Caco-2 (cell line): ENCODE results near the gene TMEM37. TPM values are rescaled to one million over a fixed set of nuclear protein-coding genes. Genes with fewer than 3 reads are reported as not detected.

Source experiments
- BruUV-seq: library from RNA; stranded (reverse); fragments of 400-500 nt; replicated peaks from 2 replicates; lab custom pipeline; 2021; lab: Mats Ljungman, UMichigan
- CTCF ChIA-PET: fragments of 300-600 bp; sonication (Branson Sonifier 250); formaldehyde crosslinking; loops from one replicate; lab custom pipeline; 2022; ENCODE audit warnings: antibody characterized with exemption; lab: Charles Lee
- POLR2A ChIA-PET: fragments of 300-600 bp; sonication (Branson Sonifier 250); formaldehyde crosslinking; loops from one replicate; lab custom pipeline; 2022; ENCODE audit warnings: antibody characterized with exemption; lab: Charles Lee
- DNase-seq, 2 experiments: peaks; one replicate each; pipeline versions ENCODE4 v3.0.0 to v3.0.0-alpha.2; 2020 to 2022
- H3K27me3 ChIP-seq: replicated peaks from 2 replicates; pipeline ENCODE4 v1.6.0; 2011; ENCODE audit warnings: low read length; ENCODE audit not compliant: control insufficient read depth, insufficient read depth
- H3K36me3 ChIP-seq: 2 replicates; pipeline ENCODE4 v1.5.1; 2011; ENCODE audit warnings: low read length; ENCODE audit not compliant: control insufficient read depth, insufficient read depth
- H3K4me1 ChIP-seq: fragments of 250-450 bp; sonication (Bioruptor Pico); 2 replicates; pipeline ENCODE4 v1.5.1; 2020; ENCODE audit warnings: mild to moderate bottlenecking
- H3K4me3 ChIP-seq: 2 replicates; pipeline ENCODE4 v1.5.1; 2011; ENCODE audit warnings: low read depth, mild to moderate bottlenecking, control low read depth, low read length
- H3K9me3 ChIP-seq: fragments of 250-450 bp; sonication (Bioruptor Pico); 2 replicates; pipeline ENCODE4 v1.5.1; 2020; ENCODE audit warnings: mild to moderate bottlenecking, moderate library complexity
- H3K27ac Mint-ChIP-seq: one replicate; pipeline ENCODE4 v1.8.0; 2022; ENCODE audit warnings: mixed read lengths; ENCODE audit not compliant: unreplicated experiment
- H3K27me3 Mint-ChIP-seq: one replicate; pipeline ENCODE4 v1.8.0; 2022; ENCODE audit warnings: mixed read lengths; ENCODE audit not compliant: insufficient read depth, unreplicated experiment
- H3K36me3 Mint-ChIP-seq: one replicate; pipeline ENCODE4 v1.8.0; 2022; ENCODE audit warnings: mild to moderate bottlenecking, mixed read lengths; ENCODE audit not compliant: insufficient read depth, unreplicated experiment
- H3K4me1 Mint-ChIP-seq: one replicate; pipeline ENCODE4 v1.8.0; 2022; ENCODE audit warnings: low read depth, mixed read lengths; ENCODE audit not compliant: unreplicated experiment
- H3K4me3 Mint-ChIP-seq: one replicate; pipeline ENCODE4 v1.8.0; 2022; ENCODE audit warnings: mild to moderate bottlenecking, moderate library complexity, mixed read lengths; ENCODE audit not compliant: unreplicated experiment
- H3K9me3 Mint-ChIP-seq: one replicate; pipeline ENCODE4 v1.8.0; 2022; ENCODE audit warnings: mixed read lengths; ENCODE audit not compliant: unreplicated experiment
- CTCF ChIP-seq, 2 experiments: fragments of 200-600 bp in 1 of 2; IDR thresholded peaks; 1 replicate in 1 of 2; 2 replicates in 1 of 2; pipeline versions ENCODE4 v1.5.1 to v1.8.0; 2011 to 2022; ENCODE audit warnings: antibody characterized with exemption in 1 of 2, control low read depth in 1 of 2, inconsistent platforms in 1 of 2, low read depth in 1 of 2, low read length in 1 of 2, mild to moderate bottlenecking in 1 of 2, moderate library complexity in 1 of 2; ENCODE audit not compliant: insufficient read depth in 1 of 2, severe bottlenecking in 1 of 2, unreplicated experiment in 1 of 2
- intact Hi-C: fragments of 100-400 bp; cut with micrococcal nuclease; formaldehyde crosslinking; loops from one replicate; pipeline ENCODE4 v1.10.0; 2022; ENCODE audit not compliant: unreplicated experiment
- total RNA-seq: library from RNA; stranded (reverse); gene quantifications from 2 replicates; pipeline ENCODE4 v1.2.3, GENCODE V29; 2022

The TMEM37 gene
- total RNA-seq, 1 experiment from 2014 or later = 15.8 TPM

GRCh38 chr2:119435953-119436297, 4.3 kb downstream of the TMEM37 start:
- no peaks in the 10 kb centered on the region for H3K9me3 Mint-ChIP-seq
- H3K36me3 Mint-ChIP-seq = peaks cover 18% of the 10 kb centered on the region
- Histone ChIP-seq H3K27me3 (no peaks in the 10 kb centered on the region), H3K4me1 (peaks cover 54% of the 10 kb centered on the region), H3K36me3 (peaks cover 2% of the 10 kb centered on the region; the same call in 1 of the 2 replicates), H3K4me3 (no peak overlapping the region), H3K9me3 (no peaks in the 10 kb centered on the region)
- intact Hi-C loops = no loop called here
- no TSS peak for BruUV-seq
- no peak overlapping the region for H3K4me3 Mint-ChIP-seq
- peaks cover 35% of the 10 kb centered on the region for H3K4me1 Mint-ChIP-seq
- DNase-seq = no peak
- H3K27me3 Mint-ChIP-seq = no peaks in the 10 kb centered on the region
- ChIA-PET CTCF (interaction anchor here (2.2 kb wide), 1 partner anchor 40 kb away, joined by 12 read pairs; no protein-coding TSS in a partner anchor), POLR2A (no interaction called here)
- TF ChIP-seq CTCF (IDR thresholded peaks at IDR 0.05; ENCODE audit: insufficient read depth in 1 of 2, low read depth in 1 of 2, low read length in 1 of 2, severe bottlenecking in 1 of 2, unreplicated experiment in 1 of 2) = no peak
- H3K27ac Mint-ChIP-seq = peak overlapping the region; percentile 34

- intact Hi-C loops = no loop called here
- H3K4me3 Mint-ChIP-seq = no peak overlapping the region
- Histone ChIP-seq H3K4me1 (peaks cover 51% of the 10 kb centered on the region), H3K9me3 (no peaks in the 10 kb centered on the region), H3K36me3 (peaks cover 2% of the 10 kb centered on the region; the same call in 1 of the 2 replicates), H3K27me3 (no peaks in the 10 kb centered on the region), H3K4me3 (no peak overlapping the region)
- H3K36me3 Mint-ChIP-seq = peaks cover 18% of the 10 kb centered on the region
- POLR2A ChIA-PET = no interaction called here
- H3K9me3 Mint-ChIP-seq = no peaks in the 10 kb centered on the region
- H3K4me1 Mint-ChIP-seq = peaks cover 35% of the 10 kb centered on the region
- no peak overlapping the region for H3K27ac Mint-ChIP-seq
- no peaks in the 10 kb centered on the region for H3K27me3 Mint-ChIP-seq
- no peak for TF ChIP-seq CTCF (IDR thresholded peaks at IDR 0.05; ENCODE audit: insufficient read depth in 1 of 2, low read depth in 1 of 2, low read length in 1 of 2, severe bottlenecking in 1 of 2, unreplicated experiment in 1 of 2)
- CTCF ChIA-PET = no interaction called here
- no peak for DNase-seq
- no TSS peak for BruUV-seq
These were observed 5.5 kb downstream of the TMEM37 start for GRCh38 chr2:119436993-119437772.

GRCh38 chr2:119438128-119438656, 6.5 kb downstream of the TMEM37 start:
- Mint-ChIP-seq H3K36me3 (peaks cover 18% of the 10 kb centered on the region), H3K9me3 (no peaks in the 10 kb centered on the region), H3K4me1 (peaks cover 31% of the 10 kb centered on the region), H3K27me3 (no peaks in the 10 kb centered on the region), H3K4me3 (no peak overlapping the region), H3K27ac (peak overlapping the region; percentile 70)
- BruUV-seq = no TSS peak
- no peak for TF ChIP-seq CTCF (IDR thresholded peaks at IDR 0.05; ENCODE audit: insufficient read depth in 1 of 2, low read depth in 1 of 2, low read length in 1 of 2, severe bottlenecking in 1 of 2, unreplicated experiment in 1 of 2)
- Histone ChIP-seq H3K9me3 (no peaks in the 10 kb centered on the region), H3K4me1 (peaks cover 41% of the 10 kb centered on the region), H3K4me3 (no peak overlapping the region), H3K36me3 (peaks cover 2% of the 10 kb centered on the region; the same call in 1 of the 2 replicates), H3K27me3 (no peaks in the 10 kb centered on the region)
- ChIA-PET POLR2A (no interaction called here), CTCF (no interaction called here)
- intact Hi-C loops = no loop called here
- DNase-seq = peak; percentile 63 to 66
